ENCODE data around the gene NPIPB9. TPM values are rescaled to one million over a fixed set of nuclear protein-coding genes. Genes with fewer than 3 reads are reported as not detected.
"Not testable (repeated sequence)": the region's sequence is repeated elsewhere in the genome, so short reads cannot be mapped to it uniquely, and the experiment has no call there.

The NPIPB9 gene
- 3.6 to 5.2 TPM (median 4.3 TPM) in 3 replicates for total RNA-seq

DNA sequence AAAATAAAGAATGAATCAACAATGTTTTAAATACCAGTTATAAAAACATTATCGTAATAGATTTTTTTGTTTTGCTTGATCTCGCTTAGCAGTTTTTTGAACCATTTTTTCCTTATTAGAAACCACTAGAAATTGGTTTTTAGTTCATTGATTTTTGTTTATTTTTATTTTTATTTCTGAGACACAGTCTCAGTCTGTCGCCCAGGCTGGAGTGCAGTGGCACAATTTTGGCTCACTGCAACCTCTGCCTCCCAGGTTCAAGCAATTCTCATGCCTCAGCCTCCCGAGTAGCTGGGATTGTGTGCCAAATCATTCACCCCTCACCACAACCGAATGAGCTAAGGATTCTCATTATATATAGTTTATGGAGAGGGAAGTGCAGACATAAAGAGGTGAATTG is at the start of gene NPIPB9:
NPIPB9 (plus strand) TSS at position 301 of the 400 bp plus-strand sequence.
- H3K4me3 Mint-ChIP-seq; DNase-seq (ENCODE audit: low spot score in 2 of 2, unreplicated experiment in 2 of 2); H3K4me1 Mint-ChIP-seq; H3K36me3 Mint-ChIP-seq; H3K9me3 Mint-ChIP-seq; H3K27ac Mint-ChIP-seq; H3K27me3 Mint-ChIP-seq (ENCODE audit: low read depth): not testable (repeated sequence)

DNA sequence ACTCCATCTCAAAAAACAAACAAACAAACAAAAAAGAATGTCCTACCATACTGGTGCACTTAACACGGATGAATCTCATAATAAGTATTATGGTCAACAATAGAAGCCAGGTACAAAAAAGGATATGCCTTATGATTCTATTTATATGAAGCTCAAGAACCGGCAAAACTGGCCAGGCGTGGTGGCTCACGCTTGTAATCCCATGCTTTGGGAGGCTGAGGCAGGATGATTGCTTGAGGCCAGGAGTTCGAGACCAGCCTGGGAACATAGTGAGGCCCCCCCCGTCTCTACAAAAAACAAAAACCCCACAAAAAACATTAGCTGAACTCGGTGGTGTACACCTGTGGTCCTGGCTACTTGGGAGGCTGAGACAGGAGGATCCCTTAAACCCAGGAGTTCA is 47.3 kb upstream of the NPIPB9 start:
- not testable (repeated sequence) for H3K36me3 Mint-ChIP-seq; H3K27me3 Mint-ChIP-seq (ENCODE audit: low read depth); H3K4me1 Mint-ChIP-seq; DNase-seq (ENCODE audit: low spot score in 2 of 2, unreplicated experiment in 2 of 2); H3K4me3 Mint-ChIP-seq; H3K9me3 Mint-ChIP-seq; H3K27ac Mint-ChIP-seq

DNA sequence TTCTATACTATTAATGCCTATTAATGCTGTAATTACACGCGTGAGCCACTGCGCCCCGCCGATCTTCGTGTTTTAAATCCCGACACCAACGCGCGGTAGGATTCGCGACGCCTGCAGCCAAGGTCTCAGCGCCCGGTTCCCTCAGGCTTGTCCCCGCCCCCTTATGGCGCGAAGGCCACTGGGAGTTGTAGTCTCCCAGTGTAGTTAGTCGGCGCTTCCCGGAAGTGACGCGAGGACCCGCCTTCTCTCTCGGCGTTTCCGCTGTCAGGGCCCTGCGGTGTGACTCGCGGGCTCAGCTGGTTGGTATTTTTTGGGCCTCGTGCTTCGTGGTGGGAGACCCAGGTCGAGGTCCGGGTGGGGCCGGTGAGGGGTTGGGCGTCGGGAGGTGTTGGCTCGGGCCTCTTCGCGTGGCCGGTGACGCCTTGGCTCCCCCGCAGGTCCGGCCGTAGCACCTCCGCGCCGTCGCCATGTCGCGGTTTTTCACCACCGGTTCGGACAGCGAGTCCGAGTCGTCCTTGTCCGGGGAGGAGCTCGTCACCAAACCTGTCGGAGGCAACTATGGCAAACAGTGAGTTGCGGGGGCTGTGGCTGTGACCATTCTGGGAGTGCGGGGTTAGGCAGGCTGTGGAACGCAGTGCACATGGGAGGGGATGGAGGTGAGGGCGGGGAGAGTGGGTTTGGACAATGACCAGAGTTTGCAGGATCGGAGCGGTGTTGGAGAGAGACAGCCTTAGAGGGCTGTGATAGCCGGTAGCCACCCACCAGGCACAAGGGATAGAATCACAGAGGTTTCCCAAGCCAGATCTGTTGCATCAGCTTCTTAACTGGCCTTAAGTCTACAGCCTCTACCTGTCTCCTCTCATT is 40.1 kb upstream of the NPIPB9 start, which contains the start of gene EIF3C:
EIF3C (plus strand) TSS at position 245 of the 864 bp plus-strand sequence; CDS start at position 468, 223 bp downstream.
- peak within 1 kb of the TSS; percentile 66 for H3K4me3 Mint-ChIP-seq
- peak within 1 kb of the TSS; percentile 39 for H3K27ac Mint-ChIP-seq
- not testable (repeated sequence) for DNase-seq (ENCODE audit: low spot score in 2 of 2, unreplicated experiment in 2 of 2); H3K4me1 Mint-ChIP-seq; H3K27me3 Mint-ChIP-seq (ENCODE audit: low read depth); H3K9me3 Mint-ChIP-seq; H3K36me3 Mint-ChIP-seq

DNA sequence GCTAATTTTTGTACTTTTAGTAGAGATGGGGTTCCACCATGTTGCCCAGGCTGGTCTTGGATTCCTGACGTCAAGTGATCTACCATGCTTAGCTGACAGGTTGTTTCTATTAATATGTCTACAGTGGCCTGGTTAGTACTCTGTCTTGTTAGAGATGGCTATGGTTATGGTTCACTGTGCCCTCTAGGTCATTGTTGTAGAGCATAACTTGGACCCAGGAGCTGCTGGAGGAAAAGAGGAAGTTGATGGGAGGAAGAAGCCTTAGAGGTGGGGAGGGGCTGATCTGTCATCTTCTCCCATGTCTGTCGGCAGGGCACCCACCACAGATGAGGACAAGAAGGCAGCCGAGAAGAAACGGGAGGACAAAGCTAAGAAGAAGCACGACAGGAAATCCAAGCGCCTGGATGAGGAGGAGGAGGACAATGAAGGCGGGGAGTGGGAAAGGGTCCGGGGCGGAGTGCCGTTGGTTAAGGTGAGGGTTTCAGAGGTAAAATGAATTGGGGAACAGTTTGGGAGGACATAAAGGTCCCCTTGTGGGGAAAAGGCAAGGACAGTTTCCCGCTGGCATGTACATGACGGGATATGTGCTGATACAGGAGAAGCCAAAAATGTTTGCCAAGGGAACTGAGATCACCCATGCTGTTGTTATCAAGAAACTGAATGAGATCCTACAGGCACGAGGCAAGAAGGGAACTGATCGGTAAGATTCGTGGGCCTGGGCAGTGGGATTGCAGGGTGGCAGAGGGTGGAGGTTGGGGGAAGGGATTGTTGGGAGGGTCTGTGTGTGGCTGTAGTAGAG is 28.5 kb upstream of the NPIPB9 start:
- H3K9me3 Mint-ChIP-seq; H3K27me3 Mint-ChIP-seq (ENCODE audit: low read depth); H3K4me1 Mint-ChIP-seq; DNase-seq (ENCODE audit: low spot score in 2 of 2, unreplicated experiment in 2 of 2); H3K27ac Mint-ChIP-seq; H3K4me3 Mint-ChIP-seq; H3K36me3 Mint-ChIP-seq: not testable (repeated sequence)

DNA sequence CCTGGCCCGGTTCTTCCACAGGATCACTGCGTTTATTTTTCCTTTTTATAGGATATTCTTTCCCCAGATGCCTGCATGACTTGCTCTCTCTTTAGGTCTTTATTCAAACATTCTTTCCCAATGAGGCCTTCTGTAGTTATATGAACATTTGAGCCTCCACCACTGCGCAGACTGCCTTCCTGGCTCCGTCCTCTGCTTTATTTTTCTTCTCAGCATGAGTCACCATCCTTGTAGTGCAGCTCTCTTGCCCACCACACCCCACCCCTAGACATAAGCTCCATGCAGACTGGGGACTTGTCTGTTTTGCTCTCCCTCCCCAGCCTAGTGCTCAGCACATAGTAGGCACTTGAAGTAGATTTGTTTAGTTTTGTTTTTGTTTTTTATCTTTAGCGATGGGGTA is 20.3 kb upstream of the NPIPB9 start:
- not testable (repeated sequence) for DNase-seq (ENCODE audit: low spot score in 2 of 2, unreplicated experiment in 2 of 2); H3K36me3 Mint-ChIP-seq; H3K27ac Mint-ChIP-seq; H3K4me1 Mint-ChIP-seq; H3K27me3 Mint-ChIP-seq (ENCODE audit: low read depth); H3K4me3 Mint-ChIP-seq; H3K9me3 Mint-ChIP-seq

DNA sequence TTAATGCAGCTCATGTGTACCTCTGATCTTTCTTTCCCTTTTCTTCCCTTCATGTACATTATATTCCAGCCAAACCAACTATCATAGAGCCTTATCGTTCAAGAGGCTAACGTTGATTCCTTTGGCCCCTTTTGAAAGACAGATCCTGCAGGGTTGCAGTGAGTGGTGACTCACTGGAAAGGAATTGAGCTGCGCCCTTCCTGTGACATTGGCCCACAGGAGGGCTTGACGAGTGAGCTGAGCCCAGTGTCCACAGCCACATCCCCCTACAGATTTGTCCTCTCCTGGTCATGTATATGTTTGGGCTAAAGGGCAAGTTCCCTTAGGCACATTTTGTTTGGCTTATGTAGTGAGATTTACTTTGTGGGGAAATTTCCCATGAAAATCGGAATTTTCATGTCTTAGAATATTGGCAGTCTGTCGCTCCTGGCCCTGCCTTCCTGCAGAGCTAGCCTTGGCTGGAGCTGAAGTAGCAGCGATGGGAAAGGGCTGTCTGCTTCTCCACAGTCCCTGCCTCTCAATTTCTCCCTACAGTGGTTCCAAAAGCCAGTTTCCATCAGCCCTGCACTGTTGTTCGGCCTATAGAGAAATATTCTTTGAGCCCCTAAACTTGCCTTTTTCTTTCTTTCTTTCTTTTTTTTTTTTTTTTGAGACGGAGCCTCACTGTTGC is 19.0 kb upstream of the NPIPB9 start:
- not testable (repeated sequence) for H3K4me3 Mint-ChIP-seq, H3K36me3 Mint-ChIP-seq

DNA sequence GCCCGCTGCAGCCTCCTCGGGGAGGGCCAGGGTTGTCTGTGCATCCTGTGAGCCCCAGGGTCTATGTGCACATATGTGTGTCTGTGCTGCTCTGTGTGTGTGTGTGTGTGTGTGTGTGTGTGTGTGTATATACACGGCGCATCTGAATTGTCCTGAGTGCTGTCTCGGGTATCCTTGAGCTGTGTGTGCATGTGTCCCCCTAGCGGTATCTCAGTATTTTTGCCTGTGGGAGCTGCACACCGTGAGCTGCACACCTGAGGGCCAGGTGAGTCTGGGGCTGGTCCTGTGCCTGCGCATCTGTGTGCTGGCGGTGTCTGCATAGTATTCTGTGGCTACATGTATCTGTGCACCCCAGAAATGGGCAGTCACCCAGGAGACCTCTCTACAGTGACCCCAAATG is 11.8 kb upstream of the NPIPB9 start:
- not testable (repeated sequence) for H3K36me3 Mint-ChIP-seq; H3K27me3 Mint-ChIP-seq (ENCODE audit: low read depth); H3K27ac Mint-ChIP-seq; H3K9me3 Mint-ChIP-seq; H3K4me1 Mint-ChIP-seq; H3K4me3 Mint-ChIP-seq; DNase-seq (ENCODE audit: low spot score in 2 of 2, unreplicated experiment in 2 of 2)

More for the DNA sequence above, 19.0 kb upstream of the NPIPB9 start:
- H3K27ac Mint-ChIP-seq; H3K27me3 Mint-ChIP-seq (ENCODE audit: low read depth); H3K4me1 Mint-ChIP-seq; DNase-seq (ENCODE audit: low spot score in 2 of 2, unreplicated experiment in 2 of 2); H3K9me3 Mint-ChIP-seq: not testable (repeated sequence)

DNA sequence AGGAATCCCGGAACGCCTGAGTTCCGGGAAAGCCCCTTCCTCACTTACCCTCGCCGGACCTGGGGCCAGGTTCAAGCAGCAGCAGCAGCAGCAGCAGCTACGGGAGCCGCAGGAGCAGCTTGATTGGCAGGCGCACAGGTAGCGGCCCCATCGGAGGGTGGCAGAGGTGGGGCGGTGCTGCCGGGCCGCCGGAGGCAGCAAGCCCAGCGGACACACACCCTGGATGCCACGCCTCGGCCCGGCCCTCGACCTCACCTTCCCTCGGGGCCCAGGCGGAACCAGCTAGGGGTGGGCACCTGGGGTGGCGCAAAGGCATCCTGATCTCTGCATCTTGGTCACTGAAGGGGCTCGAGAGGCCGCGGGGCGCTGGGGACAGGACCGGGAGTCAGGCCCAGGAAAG is 11.0 kb upstream of the NPIPB9 start:
- H3K27ac Mint-ChIP-seq; H3K4me3 Mint-ChIP-seq; H3K27me3 Mint-ChIP-seq (ENCODE audit: low read depth); H3K4me1 Mint-ChIP-seq; DNase-seq (ENCODE audit: low spot score in 2 of 2, unreplicated experiment in 2 of 2); H3K9me3 Mint-ChIP-seq; H3K36me3 Mint-ChIP-seq: not testable (repeated sequence)

DNA sequence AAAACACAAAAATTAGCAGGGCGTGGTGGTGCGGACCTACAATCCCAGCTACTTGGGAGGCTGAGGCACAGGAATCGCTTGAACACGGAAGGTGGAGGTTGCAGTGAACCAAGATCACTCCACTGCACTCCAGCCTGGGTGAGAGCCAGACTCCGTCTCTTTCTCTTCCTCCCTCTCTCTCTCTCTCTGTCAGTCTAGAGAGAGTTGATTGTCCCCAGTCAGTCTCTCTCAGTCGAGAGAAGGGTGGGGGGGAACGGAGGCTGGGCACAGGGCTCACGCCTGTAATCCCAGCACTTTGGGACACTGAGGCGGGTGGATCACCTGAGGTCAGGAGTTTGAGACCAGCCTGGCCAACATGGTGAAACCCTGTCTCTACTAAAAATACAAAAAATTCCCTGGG is 10.3 kb upstream of the NPIPB9 start:
- H3K27ac Mint-ChIP-seq; H3K27me3 Mint-ChIP-seq (ENCODE audit: low read depth): not testable (repeated sequence)

DNA sequence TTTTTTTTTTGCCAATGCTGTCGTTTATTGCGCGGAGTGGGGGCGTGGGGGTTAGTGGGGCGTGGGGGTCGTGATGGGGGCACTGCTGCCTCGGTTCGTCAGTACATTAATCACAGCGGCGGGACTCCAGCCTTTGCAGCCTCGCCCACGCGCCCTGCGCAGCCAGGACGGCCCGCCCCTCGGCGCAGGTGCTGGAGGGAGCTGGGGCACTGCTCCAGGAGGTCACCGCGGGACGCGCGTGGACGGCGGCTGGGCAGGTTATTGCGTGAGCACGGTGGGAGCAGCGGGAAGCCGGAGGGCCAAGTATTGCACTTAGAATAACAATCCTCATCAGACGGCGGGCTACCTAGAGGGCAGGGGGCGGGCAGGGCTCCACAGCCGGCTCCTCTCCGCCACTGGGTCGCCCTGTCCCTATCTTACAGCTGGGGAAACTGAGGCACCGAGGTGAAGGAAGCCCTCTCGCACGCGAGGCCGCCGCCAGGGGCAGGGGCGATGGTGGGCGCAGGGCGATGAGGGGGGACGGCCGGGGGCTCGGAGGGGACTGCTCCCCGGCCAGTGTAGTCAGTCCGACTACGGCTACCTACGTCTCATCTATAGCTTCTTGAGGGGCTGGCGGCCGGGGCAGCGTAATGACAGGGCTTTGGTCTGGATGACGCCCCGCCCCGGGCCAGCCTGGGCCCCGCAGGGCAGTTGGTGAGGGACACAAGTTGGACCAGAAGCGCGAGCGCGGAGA is 4.8 kb upstream of the NPIPB9 start:
- not testable (repeated sequence) for H3K36me3 Mint-ChIP-seq; H3K4me3 Mint-ChIP-seq; H3K27me3 Mint-ChIP-seq (ENCODE audit: low read depth); DNase-seq (ENCODE audit: low spot score in 2 of 2, unreplicated experiment in 2 of 2); H3K27ac Mint-ChIP-seq; H3K9me3 Mint-ChIP-seq; H3K4me1 Mint-ChIP-seq

More for the DNA sequence above, 10.3 kb upstream of the NPIPB9 start:
- not testable (repeated sequence) for H3K9me3 Mint-ChIP-seq; H3K36me3 Mint-ChIP-seq; H3K4me1 Mint-ChIP-seq; DNase-seq (ENCODE audit: low spot score in 2 of 2, unreplicated experiment in 2 of 2); H3K4me3 Mint-ChIP-seq

Measured in mesothelial cell of epicardium (in vitro differentiated cells).